ENCODE data around the gene OR2M3.

OR2M3 gene

DNA sequence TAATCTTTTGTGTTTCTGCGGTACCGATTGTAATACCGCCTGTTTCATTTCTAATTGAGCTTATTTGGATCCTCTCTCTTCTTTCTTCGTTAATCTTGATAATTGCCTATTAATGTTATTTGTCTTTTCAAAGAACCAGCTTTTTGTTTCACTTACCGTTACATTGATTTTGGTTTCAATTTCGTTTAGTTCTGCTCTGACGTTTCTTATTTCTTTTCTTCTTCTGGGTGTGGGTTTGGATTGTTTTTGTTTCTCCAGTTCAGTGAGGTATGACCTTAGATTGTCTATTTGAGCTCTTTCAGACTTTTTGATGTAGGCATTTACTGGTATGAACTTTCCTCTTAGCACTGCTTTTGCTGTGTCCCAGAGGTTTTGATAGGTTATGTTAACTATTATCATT lies 13.1 kb upstream of the OR2M3 start:
- H3K27ac ChIP-seq (ENCODE audit: low read length): no peak overlapping the region
- ATAC-seq (ENCODE audit: insufficient read depth, low read depth): no peak

GRCh38 chr1:248187363-248187762 lies 9.7 kb upstream of the OR2M3 start:
- Histone ChIP-seq H3K9me3 (ENCODE audit: insufficient read depth, low read length, severe bottlenecking) (no peaks in the 10 kb centered on the region), H3K79me2 (ENCODE audit: insufficient read depth, low read length) (no peaks in the 10 kb centered on the region), H2AFZ (ENCODE audit: low read depth, low read length) (no peak overlapping the region), H3K4me2 (ENCODE audit: insufficient read depth, low read length) (no peak overlapping the region), H3K9ac (ENCODE audit: low read depth, low read length) (no peak overlapping the region), H3K27me3 (ENCODE audit: insufficient read depth, low read length, poor library complexity) (no peaks in the 10 kb centered on the region), H3K4me3 (ENCODE audit: low read depth in 1 of 2, low read length in 2 of 2) (no peak overlapping the region), H3K4me1 (ENCODE audit: insufficient read depth, low read length) (no peaks in the 10 kb centered on the region), H4K20me1 (ENCODE audit: insufficient read depth, low read length) (no peaks in the 10 kb centered on the region), H3K36me3 (ENCODE audit: insufficient read depth, low read length) (no peaks in the 10 kb centered on the region), H3K27ac (ENCODE audit: low read length) (no peak overlapping the region)
- no peak for DNase-seq
- ATAC-seq (ENCODE audit: insufficient read depth, low read depth): no peak
- TF ChIP-seq EZH2 (IDR thresholded peaks at IDR 0.05; ENCODE audit: borderline replicate concordance, low read depth, low read length, severe bottlenecking) (no peak), CTCF (IDR thresholded peaks at IDR 0.05; ENCODE audit: borderline replicate concordance, extremely low read depth, low read length, poor library complexity, severe bottlenecking) (no peak)

More for the DNA sequence above, 13.1 kb upstream of the OR2M3 start:
- H3K9ac ChIP-seq (ENCODE audit: low read depth, low read length): no peak overlapping the region
- no peaks in the 10 kb centered on the region for H3K36me3 ChIP-seq (ENCODE audit: insufficient read depth, low read length)
- H3K27me3 ChIP-seq (ENCODE audit: insufficient read depth, low read length, poor library complexity): no peaks in the 10 kb centered on the region
- H3K4me1 ChIP-seq (ENCODE audit: insufficient read depth, low read length): no peaks in the 10 kb centered on the region
- no peak for DNase-seq
- H3K4me3 ChIP-seq (ENCODE audit: low read depth in 1 of 2, low read length in 2 of 2): no peak overlapping the region
- no peak for TF ChIP-seq EZH2 (IDR thresholded peaks at IDR 0.05; ENCODE audit: borderline replicate concordance, low read depth, low read length, severe bottlenecking)
- TF ChIP-seq CTCF (IDR thresholded peaks at IDR 0.05; ENCODE audit: borderline replicate concordance, extremely low read depth, low read length, poor library complexity, severe bottlenecking): no peak
- no peak overlapping the region for H3K4me2 ChIP-seq (ENCODE audit: insufficient read depth, low read length)
- H3K79me2 ChIP-seq (ENCODE audit: insufficient read depth, low read length): no peaks in the 10 kb centered on the region
- no peaks in the 10 kb centered on the region for H4K20me1 ChIP-seq (ENCODE audit: insufficient read depth, low read length)
- H2AFZ ChIP-seq (ENCODE audit: low read depth, low read length): no peak overlapping the region
- H3K9me3 ChIP-seq (ENCODE audit: insufficient read depth, low read length, severe bottlenecking): no peaks in the 10 kb centered on the region

DNA sequence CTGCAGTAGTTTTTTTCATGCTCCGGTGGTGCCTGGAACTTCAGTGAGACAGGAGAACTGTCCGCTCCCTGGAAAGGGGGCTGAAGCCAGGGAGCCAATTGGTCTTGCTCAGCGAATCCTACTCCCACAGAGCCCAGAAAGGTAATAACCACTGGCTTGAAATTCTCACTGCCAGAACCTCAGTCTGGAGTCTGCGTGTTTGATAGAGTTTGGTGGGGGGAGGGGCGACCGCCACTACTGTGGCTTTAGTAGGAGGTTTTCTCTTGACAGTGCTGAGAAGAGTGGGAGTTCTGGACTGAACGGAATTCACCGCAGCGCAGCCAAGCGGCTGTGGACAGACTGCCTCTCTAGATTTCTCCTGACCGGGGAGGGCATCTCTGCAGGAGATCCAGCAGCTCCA lies 8.0 kb upstream of the OR2M3 start:
- Histone ChIP-seq H3K27ac (ENCODE audit: low read length) (no peak overlapping the region), H3K4me1 (ENCODE audit: insufficient read depth, low read length) (no peaks in the 10 kb centered on the region), H3K9me3 (ENCODE audit: insufficient read depth, low read length, severe bottlenecking) (no peaks in the 10 kb centered on the region), H3K9ac (ENCODE audit: low read depth, low read length) (no peak overlapping the region), H3K4me2 (ENCODE audit: insufficient read depth, low read length) (no peak overlapping the region), H3K36me3 (ENCODE audit: insufficient read depth, low read length) (no peaks in the 10 kb centered on the region), H3K79me2 (ENCODE audit: insufficient read depth, low read length) (no peaks in the 10 kb centered on the region), H3K4me3 (ENCODE audit: low read depth in 1 of 2, low read length in 2 of 2) (no peak overlapping the region), H2AFZ (ENCODE audit: low read depth, low read length) (no peak overlapping the region), H3K27me3 (ENCODE audit: insufficient read depth, low read length, poor library complexity) (no peaks in the 10 kb centered on the region), H4K20me1 (ENCODE audit: insufficient read depth, low read length) (no peaks in the 10 kb centered on the region)
- ATAC-seq (ENCODE audit: insufficient read depth, low read depth) (no peak), DNase-seq (no peak)
- TF ChIP-seq CTCF (IDR thresholded peaks at IDR 0.05; ENCODE audit: borderline replicate concordance, extremely low read depth, low read length, poor library complexity, severe bottlenecking): no peak
- no peak for TF ChIP-seq EZH2 (IDR thresholded peaks at IDR 0.05; ENCODE audit: borderline replicate concordance, low read depth, low read length, severe bottlenecking)

DNA sequence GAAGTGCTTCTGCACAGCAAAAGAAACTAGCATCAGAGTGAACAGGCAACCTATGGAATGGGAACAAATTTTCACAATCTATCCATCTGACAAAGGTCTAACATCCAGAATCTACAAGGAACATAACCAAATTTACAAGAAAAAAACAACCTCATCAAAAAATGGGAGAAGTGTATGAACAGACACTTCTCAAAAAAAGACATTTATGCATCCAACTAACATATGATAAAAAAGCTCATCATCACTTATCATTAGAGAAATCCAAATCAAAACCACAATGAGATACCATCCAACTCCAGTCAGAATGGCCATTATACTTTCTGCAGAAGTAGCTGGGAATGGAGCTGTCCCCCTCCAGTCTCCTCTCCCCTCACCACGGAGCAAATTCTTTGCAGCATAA lies 2.9 kb upstream of the OR2M3 start:
- H4K20me1 ChIP-seq (ENCODE audit: insufficient read depth, low read length): no peaks in the 10 kb centered on the region
- H2AFZ ChIP-seq (ENCODE audit: low read depth, low read length): no peak overlapping the region
- no peaks in the 10 kb centered on the region for H3K27me3 ChIP-seq (ENCODE audit: insufficient read depth, low read length, poor library complexity)
- no peak overlapping the region for H3K9ac ChIP-seq (ENCODE audit: low read depth, low read length)
- ATAC-seq (ENCODE audit: insufficient read depth, low read depth): no peak
- no peaks in the 10 kb centered on the region for H3K79me2 ChIP-seq (ENCODE audit: insufficient read depth, low read length)
- TF ChIP-seq EZH2 (IDR thresholded peaks at IDR 0.05; ENCODE audit: borderline replicate concordance, low read depth, low read length, severe bottlenecking) (no peak), CTCF (IDR thresholded peaks at IDR 0.05; ENCODE audit: borderline replicate concordance, extremely low read depth, low read length, poor library complexity, severe bottlenecking) (no peak)
- no peaks in the 10 kb centered on the region for H3K36me3 ChIP-seq (ENCODE audit: insufficient read depth, low read length)
- H3K9me3 ChIP-seq (ENCODE audit: insufficient read depth, low read length, severe bottlenecking): no peaks in the 10 kb centered on the region
- H3K27ac ChIP-seq (ENCODE audit: low read length): no peak overlapping the region
- DNase-seq: no peak
- no peaks in the 10 kb centered on the region for H3K4me1 ChIP-seq (ENCODE audit: insufficient read depth, low read length)
- no peak overlapping the region for H3K4me3 ChIP-seq (ENCODE audit: low read depth in 1 of 2, low read length in 2 of 2)
- no peak overlapping the region for H3K4me2 ChIP-seq (ENCODE audit: insufficient read depth, low read length)
